Measurements from ENCODE around the gene SPNS1.
A peak's percentile ranks its signal among the peaks of the same experiment; 100 is the strongest.

Gene SPNS1

DNA sequence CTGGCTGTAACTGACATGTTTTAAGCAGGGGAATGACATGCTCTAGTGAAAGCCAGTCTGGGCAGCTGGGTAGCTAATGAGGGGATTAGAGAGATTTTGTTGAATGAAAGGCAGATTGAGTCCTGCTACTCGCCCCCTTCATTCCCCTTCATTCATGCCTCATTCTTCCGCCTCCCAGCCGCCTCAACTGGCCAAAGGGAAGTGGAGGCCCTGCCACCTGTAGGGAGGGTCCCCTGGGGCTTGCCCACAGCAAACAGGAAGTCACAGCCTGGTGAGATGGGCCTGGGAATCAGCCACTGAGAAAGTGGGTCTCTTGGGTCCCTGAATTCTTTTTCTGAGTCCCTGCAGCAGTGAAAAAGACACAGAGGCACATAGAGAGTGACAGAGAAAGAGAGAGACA, 43.9 kb upstream of the SPNS1 start:
- ChIA-PET POLR2A (no interaction called here), CTCF (no interaction called here)
- TF ChIP-seq CTBP1 (IDR thresholded peaks at IDR 0.05; ENCODE audit: borderline replicate concordance) (no peak), SUZ12 (IDR thresholded peaks at IDR 0.05) (no peak), PKNOX1 (IDR thresholded peaks at IDR 0.05) (no peak), LEF1 (IDR thresholded peaks at IDR 0.05; ENCODE audit: borderline replicate concordance) (no peak), TARDBP (IDR thresholded peaks at IDR 0.05) (no peak), FOXK2 (IDR thresholded peaks at IDR 0.05) (no peak), NFRKB (IDR thresholded peaks at IDR 0.05) (no peak), HDGF (IDR thresholded peaks at IDR 0.05; ENCODE audit: borderline replicate concordance) (no peak), L3MBTL2 (conservative IDR thresholded peaks at IDR 0.05) (no peak), ARNT (IDR thresholded peaks at IDR 0.05) (no peak), BHLHE40 (IDR thresholded peaks at IDR 0.05; ENCODE audit: borderline replicate concordance) (no peak), ELF4 (IDR thresholded peaks at IDR 0.05) (no peak)
- DNase-seq (ENCODE audit: extremely low spot score), result no peak

- no peak for DNase-seq (ENCODE audit: extremely low spot score)
- TF ChIP-seq ELF4 (IDR thresholded peaks at IDR 0.05) (no peak), SP1 (IDR thresholded peaks at IDR 0.05) (no peak), FOXM1 (IDR thresholded peaks at IDR 0.05; ENCODE audit: borderline replicate concordance) (no peak), CTBP1 (IDR thresholded peaks at IDR 0.05; ENCODE audit: borderline replicate concordance) (no peak), ARNT (IDR thresholded peaks at IDR 0.05) (no peak), BHLHE40 (IDR thresholded peaks at IDR 0.05; ENCODE audit: borderline replicate concordance) (no peak), NFRKB (IDR thresholded peaks at IDR 0.05) (no peak), ZNF384 (IDR thresholded peaks at IDR 0.05) (no peak)
- ChIA-PET POLR2A (no interaction called here), CTCF (interaction anchor here (1.6 kb wide), 1 partner anchor 13 kb away, joined by 3 read pairs; no protein-coding TSS in a partner anchor)
These were observed 42.8 kb upstream of the SPNS1 start, which contains the start of gene CD19 for GRCh38 chr16:28931801-28932225. TSS of gene CD19 (plus strand) at chr16:28931971. CDS start at chr16:28932001, 30 bp downstream.

GRCh38 chr16:28932339-28933141, 42.0 kb upstream of the SPNS1 start:
- DNase-seq (ENCODE audit: extremely low spot score), result no peak
- CTCF ChIA-PET, result interaction anchor here (1.6 kb wide), 1 partner anchor 12 kb away, joined by 3 read pairs; no protein-coding TSS in a partner anchor
- POLR2A ChIA-PET, result interaction anchor here (0.7 to 1.3 kb wide), 3 partner anchors 70 to 109 kb away, joined by 3 read pairs; no protein-coding TSS in a partner anchor
- TF ChIP-seq FOXK2 (IDR thresholded peaks at IDR 0.05), result no peak

DNA sequence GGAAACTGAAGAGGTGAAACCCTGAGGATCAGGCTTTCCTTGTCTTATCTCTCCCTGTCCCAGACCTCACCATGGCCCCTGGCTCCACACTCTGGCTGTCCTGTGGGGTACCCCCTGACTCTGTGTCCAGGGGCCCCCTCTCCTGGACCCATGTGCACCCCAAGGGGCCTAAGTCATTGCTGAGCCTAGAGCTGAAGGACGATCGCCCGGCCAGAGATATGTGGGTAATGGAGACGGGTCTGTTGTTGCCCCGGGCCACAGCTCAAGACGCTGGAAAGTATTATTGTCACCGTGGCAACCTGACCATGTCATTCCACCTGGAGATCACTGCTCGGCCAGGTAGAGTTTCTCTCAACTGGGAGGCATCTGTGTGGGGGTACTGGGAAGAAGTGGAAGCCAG, 41.4 kb upstream of the SPNS1 start:
- CTCF ChIA-PET, result no interaction called here
- POLR2A ChIA-PET, result interaction anchor here (0.7 to 1.3 kb wide), 3 partner anchors 71 to 109 kb away, joined by 3 read pairs; no protein-coding TSS in a partner anchor
- TF ChIP-seq NFRKB (IDR thresholded peaks at IDR 0.05) (no peak), TARDBP (IDR thresholded peaks at IDR 0.05) (no peak), HDGF (IDR thresholded peaks at IDR 0.05; ENCODE audit: borderline replicate concordance) (no peak), SP1 (IDR thresholded peaks at IDR 0.05) (no peak), ZNF384 (IDR thresholded peaks at IDR 0.05) (no peak), ARNT (IDR thresholded peaks at IDR 0.05) (no peak), L3MBTL2 (conservative IDR thresholded peaks at IDR 0.05) (no peak)
- no peak for DNase-seq (ENCODE audit: extremely low spot score)

DNA sequence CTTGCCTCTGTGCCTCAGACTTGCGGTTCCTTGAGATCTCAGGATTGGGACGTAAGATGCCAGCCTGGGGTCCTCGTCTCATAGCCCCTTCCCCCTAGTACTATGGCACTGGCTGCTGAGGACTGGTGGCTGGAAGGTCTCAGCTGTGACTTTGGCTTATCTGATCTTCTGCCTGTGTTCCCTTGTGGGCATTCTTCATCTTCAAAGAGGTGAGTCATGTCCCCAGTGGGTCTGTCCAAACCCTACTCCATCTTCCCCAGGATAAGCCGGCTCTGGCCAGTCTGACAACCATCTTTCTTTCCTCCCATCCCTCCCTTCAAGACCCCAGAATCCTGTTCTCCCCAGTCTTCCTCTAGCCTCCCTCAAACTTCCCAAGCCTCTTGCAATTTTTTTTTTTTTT, 39.2 kb upstream of the SPNS1 start:
- TF ChIP-seq TARDBP (IDR thresholded peaks at IDR 0.05), result no peak
- no peak for TF ChIP-seq L3MBTL2 (conservative IDR thresholded peaks at IDR 0.05)
- TF ChIP-seq FOXA1 (IDR thresholded peaks at IDR 0.05), result no peak
- no peak for TF ChIP-seq ZNF384 (IDR thresholded peaks at IDR 0.05)
- no peak for TF ChIP-seq SP1 (IDR thresholded peaks at IDR 0.05)
- TF ChIP-seq NFRKB (IDR thresholded peaks at IDR 0.05), result no peak
- no peak for TF ChIP-seq HDGF (IDR thresholded peaks at IDR 0.05; ENCODE audit: borderline replicate concordance)
- TF ChIP-seq BHLHE40 (IDR thresholded peaks at IDR 0.05; ENCODE audit: borderline replicate concordance), result no peak
- no peak for TF ChIP-seq LEF1 (IDR thresholded peaks at IDR 0.05; ENCODE audit: borderline replicate concordance)
- no peak for TF ChIP-seq FOXM1 (IDR thresholded peaks at IDR 0.05; ENCODE audit: borderline replicate concordance)
- no peak for TF ChIP-seq ELF4 (IDR thresholded peaks at IDR 0.05)
- TF ChIP-seq PKNOX1 (IDR thresholded peaks at IDR 0.05), result no peak
- TF ChIP-seq FOXK2 (IDR thresholded peaks at IDR 0.05), result no peak
- TF ChIP-seq SUZ12 (IDR thresholded peaks at IDR 0.05), result no peak
- no peak for TF ChIP-seq CTBP1 (IDR thresholded peaks at IDR 0.05; ENCODE audit: borderline replicate concordance)
- no peak for TF ChIP-seq ARNT (IDR thresholded peaks at IDR 0.05)
- POLR2A ChIA-PET, result interaction anchor here (1.8 to 2.7 kb wide), 3 partner anchors 9 to 55 kb away, joined by 5 to 16 read pairs (median 6); partner anchors contain the start of gene RABEP2
- CTCF ChIA-PET, result interaction anchor here (0.9 to 2.6 kb wide), 2 partner anchors 10 to 15 kb away, joined by 3 to 15 read pairs; partner anchors contain the start of gene NFATC2IP
- no peak for DNase-seq (ENCODE audit: extremely low spot score)

DNA sequence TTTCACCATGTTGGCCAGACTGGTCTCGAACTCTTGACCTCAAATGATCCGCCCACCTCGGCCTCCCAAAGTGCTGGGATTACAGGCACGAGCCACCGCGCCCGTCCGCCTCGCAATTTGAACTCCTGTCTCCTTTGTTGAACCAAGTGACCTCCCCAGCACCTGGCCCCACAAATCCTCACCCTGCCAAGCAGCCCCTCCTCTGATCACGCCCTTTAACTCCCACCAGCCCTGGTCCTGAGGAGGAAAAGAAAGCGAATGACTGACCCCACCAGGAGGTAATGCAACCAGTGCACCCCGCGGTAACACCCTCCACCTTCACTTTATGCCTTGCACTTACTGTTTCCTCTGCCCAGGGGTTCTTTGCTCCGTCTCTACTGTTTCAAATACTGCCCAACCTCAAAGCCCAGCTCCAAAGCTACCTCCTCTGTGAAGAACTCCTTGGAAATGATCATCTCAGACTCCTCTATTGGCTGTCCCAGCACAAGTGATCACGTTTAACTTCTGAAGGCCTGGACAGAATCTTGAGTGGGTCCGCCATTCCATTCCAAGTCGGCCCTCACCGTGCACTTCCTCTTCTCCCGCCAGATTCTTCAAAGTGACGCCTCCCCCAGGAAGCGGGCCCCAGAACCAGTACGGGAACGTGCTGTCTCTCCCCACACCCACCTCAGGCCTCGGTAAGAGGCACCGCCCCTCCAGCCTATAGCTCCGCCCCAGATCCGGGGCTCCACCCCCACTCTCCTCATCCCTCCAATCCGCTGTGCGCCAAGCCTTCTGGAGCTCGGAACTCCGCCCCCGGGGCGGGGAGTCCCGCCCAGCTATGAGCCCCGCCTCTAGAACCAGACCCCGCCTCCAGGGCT, 38.4 kb upstream of the SPNS1 start:
- DNase-seq (ENCODE audit: extremely low spot score), result peak; percentile 98
- no peak for TF ChIP-seq PKNOX1 (IDR thresholded peaks at IDR 0.05)
- TF ChIP-seq TARDBP (IDR thresholded peaks at IDR 0.05), result no peak
- TF ChIP-seq BHLHE40 (IDR thresholded peaks at IDR 0.05; ENCODE audit: borderline replicate concordance), result no peak
- TF ChIP-seq FOXM1 (IDR thresholded peaks at IDR 0.05; ENCODE audit: borderline replicate concordance), result no peak
- no peak for TF ChIP-seq NFRKB (IDR thresholded peaks at IDR 0.05)
- TF ChIP-seq L3MBTL2 (conservative IDR thresholded peaks at IDR 0.05), result peak; percentile 78
- no peak for TF ChIP-seq SUZ12 (IDR thresholded peaks at IDR 0.05)
- no peak for TF ChIP-seq HDGF (IDR thresholded peaks at IDR 0.05; ENCODE audit: borderline replicate concordance)
- TF ChIP-seq ZNF384 (IDR thresholded peaks at IDR 0.05), result no peak
- ChIA-PET POLR2A (interaction anchor here (0.6 to 2.7 kb wide), 14 partner anchors 9 to 115 kb away, joined by 3 to 16 read pairs (median 4); partner anchors contain the start of genes ATXN2L, NFATC2IP, RABEP2 and SH2B1), CTCF (interaction anchor here (0.9 to 2.6 kb wide), 2 partner anchors 9 to 69 kb away, joined by 3 to 15 read pairs; no protein-coding TSS in a partner anchor)

Data from HEK293T (cell line).